Measurements from ENCODE around the gene IL19.
A peak's percentile ranks its signal among the peaks of the same experiment; 100 is the strongest.

Gene IL19, protein sequence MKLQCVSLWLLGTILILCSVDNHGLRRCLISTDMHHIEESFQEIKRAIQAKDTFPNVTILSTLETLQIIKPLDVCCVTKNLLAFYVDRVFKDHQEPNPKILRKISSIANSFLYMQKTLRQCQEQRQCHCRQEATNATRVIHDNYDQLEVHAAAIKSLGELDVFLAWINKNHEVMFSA

DNA sequence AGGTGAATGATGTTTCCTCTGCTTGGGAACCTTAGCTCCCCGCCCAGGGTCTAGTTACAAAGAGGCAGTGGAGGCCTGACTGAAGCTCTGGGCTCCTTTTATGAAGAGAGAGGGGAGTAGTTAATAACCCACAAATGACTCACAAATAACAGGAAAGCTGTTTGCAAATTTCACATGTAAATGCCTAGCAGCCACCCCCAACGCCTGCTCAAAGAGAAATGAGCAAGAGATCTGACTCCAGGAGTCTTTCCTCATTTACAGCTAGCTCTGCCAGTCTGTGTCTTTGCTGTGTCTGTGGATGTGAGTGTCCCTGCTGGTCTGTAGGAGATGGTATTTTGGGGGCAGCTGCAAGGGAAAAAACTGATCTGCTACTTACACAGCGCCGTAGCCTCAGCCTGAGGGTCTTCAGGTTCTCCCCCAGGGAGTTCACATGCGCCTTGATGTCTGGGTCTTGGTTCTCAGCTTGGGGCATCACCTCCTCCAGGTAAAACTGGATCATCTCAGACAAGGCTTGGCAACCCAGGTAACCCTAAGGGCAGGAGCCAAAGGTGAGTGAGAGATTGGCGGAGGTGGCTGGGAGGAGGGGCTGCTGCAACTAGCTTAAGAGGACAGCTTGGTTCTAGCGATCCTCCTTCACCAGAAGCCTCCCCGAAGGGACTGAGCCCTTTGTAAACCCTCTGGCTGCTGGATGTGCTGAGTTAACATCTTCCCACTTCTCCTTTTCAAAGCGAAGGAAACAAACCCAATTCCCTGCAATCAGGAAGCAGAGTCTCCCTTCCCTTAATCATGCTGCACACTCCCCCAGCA, at the start of gene IL19:
IL19 (plus strand) TSS at position 243 of the 807 bp plus-strand sequence. CDS start 65,890 bp downstream, outside the sequence.
- DNase-seq (ENCODE audit: low spot score), result no peak
- TF ChIP-seq, protein P1, sequence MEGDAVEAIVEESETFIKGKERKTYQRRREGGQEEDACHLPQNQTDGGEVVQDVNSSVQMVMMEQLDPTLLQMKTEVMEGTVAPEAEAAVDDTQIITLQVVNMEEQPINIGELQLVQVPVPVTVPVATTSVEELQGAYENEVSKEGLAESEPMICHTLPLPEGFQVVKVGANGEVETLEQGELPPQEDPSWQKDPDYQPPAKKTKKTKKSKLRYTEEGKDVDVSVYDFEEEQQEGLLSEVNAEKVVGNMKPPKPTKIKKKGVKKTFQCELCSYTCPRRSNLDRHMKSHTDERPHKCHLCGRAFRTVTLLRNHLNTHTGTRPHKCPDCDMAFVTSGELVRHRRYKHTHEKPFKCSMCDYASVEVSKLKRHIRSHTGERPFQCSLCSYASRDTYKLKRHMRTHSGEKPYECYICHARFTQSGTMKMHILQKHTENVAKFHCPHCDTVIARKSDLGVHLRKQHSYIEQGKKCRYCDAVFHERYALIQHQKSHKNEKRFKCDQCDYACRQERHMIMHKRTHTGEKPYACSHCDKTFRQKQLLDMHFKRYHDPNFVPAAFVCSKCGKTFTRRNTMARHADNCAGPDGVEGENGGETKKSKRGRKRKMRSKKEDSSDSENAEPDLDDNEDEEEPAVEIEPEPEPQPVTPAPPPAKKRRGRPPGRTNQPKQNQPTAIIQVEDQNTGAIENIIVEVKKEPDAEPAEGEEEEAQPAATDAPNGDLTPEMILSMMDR (conservative IDR thresholded peaks at IDR 0.05; ENCODE audit: low read depth), result no peak
- ChIA-PET CTCF (interaction anchor here (0.6 to 1.9 kb wide), 4 partner anchors 8 to 278 kb away, joined by 3 to 8 read pairs (median 4); no protein-coding TSS in a partner anchor), POLR2A (ENCODE audit: low non-redundant PET) (no interaction called here)
- H3K27ac ChIP-seq, result no peak within 1 kb of the TSS

DNA sequence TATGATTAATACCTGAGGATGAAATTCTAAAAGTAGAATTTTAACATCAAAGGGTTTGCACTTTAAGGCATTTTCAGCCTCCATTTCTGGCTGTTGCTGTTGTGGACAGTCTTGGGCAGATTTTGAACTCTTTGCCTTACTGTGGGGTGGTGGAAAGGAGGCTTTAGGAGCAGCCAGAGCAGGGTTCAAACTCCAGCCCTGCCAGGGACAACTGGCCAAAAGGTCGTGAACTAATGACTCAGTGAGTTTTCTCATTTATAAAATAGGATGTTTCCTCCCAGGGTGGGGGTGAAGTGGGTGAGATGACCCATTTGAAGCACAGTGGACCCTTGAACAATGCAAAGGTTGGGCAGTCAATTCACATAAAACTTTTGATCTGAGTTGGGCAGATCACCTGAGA, 49.1 kb upstream of the IL19 start:
- no peak for DNase-seq (ENCODE audit: low spot score)
- ChIA-PET POLR2A (ENCODE audit: low non-redundant PET) (no interaction called here), CTCF (interaction anchor here (0.8 kb wide), 1 partner anchor 14 kb away, joined by 3 read pairs; no protein-coding TSS in a partner anchor)
- no peak overlapping the region for H3K27ac ChIP-seq
- TF ChIP-seq, protein P1 (conservative IDR thresholded peaks at IDR 0.05; ENCODE audit: low read depth), result no peak

DNA sequence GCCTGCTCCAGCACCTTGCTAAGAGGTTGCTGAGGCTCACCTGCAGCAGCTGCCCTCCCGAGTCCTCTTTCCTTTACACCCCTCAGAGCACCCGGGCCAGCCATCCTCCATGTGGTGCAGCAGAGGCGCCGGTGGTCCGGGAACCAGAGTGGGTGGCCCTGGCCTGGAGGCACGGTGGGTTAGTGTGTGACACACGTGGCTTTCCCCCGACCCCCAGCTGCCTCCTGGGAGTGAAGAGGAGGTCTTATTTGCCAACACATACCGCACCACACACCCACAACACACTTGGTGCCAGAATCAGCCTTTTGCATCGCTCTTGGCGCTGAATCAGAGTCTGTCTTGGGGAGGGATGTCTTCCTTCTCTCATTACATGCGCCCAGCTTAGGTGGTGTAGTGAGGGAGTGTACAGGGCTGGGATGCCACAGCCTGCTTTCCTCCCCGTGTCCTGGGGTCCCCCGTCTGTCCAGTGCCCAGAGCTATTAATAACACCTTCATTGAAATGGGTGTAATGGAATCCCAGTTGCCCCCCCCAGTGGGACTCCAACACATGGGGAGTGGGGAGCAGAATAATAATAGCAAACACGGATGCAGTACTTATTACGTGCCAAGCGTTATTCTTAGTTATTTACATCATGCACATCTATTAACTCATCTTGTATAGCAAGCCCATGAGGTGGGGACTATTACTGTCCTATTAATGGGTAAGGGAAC, 47.7 kb upstream of the IL19 start:
- CTCF ChIA-PET, result interaction anchor here (0.6 to 0.8 kb wide), 2 partner anchors 88 to 189 kb away, joined by 3 to 7 read pairs; no protein-coding TSS in a partner anchor
- peak overlapping the region; percentile 92 for H3K27ac ChIP-seq
- DNase-seq (ENCODE audit: low spot score), result no peak
- TF ChIP-seq, protein P1 (conservative IDR thresholded peaks at IDR 0.05; ENCODE audit: low read depth), result no peak
- POLR2A ChIA-PET (ENCODE audit: low non-redundant PET), result interaction anchor here (0.5 kb wide), 1 partner anchor 186 kb away, joined by 3 read pairs; no protein-coding TSS in a partner anchor

DNA sequence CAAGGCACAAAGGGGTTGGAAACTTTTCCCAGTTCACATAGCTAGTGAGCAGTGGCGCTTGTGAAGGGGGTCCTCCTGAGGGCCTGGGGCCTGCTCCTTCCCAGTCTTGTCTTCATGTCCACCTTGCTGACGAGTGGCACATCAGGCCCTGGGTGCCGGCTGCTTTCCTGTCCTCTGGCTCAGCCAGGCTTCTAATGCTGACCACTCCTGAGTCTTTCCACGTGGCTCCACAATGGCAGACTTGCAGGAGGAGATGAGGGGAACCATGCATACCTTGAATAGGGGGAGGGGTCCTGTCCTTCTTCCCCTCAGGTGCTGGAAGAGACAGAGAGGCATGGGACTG, 47.1 kb upstream of the IL19 start:
- ChIA-PET POLR2A (ENCODE audit: low non-redundant PET) (no interaction called here), CTCF (interaction anchor here (0.7 to 0.8 kb wide), 2 partner anchors 42 to 188 kb away, joined by 3 to 7 read pairs; no protein-coding TSS in a partner anchor)
- TF ChIP-seq, protein P1 (conservative IDR thresholded peaks at IDR 0.05; ENCODE audit: low read depth), result no peak
- no peak for DNase-seq (ENCODE audit: low spot score)
- peak overlapping the region; percentile 92 for H3K27ac ChIP-seq

DNA sequence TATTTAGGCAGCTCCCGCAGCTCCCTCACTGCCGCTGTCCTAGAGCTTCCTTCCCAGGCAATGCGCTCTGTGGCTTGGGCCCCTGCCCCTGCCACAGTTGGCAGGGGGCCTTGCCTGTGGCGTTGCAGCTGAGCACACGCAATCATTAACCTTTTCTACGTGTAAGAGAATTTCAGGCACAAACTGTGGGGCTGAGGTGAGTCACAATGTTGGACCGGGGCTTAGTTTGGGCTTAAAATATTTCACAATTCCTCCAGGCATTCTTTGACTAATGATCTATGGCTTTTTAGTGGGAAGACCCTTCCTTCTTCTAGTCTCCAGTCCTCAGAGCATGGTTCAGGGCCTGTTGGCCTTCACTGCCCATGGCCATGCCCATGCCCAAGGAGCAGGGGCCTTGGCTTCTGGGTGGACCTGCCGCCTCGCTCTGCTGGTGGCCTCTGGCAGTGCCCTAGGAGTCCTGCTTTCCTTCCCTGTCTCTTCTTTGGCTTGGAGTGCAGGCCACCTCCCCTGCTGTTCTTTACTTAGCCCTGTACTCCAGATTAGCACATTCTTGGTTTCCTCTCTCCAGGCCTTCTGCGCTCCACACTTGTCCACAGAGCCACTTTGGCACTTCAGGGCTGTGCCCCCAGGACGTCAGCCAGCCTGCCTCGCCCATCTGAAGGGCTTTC, 46.6 kb upstream of the IL19 start:
- peak; percentile 92 for DNase-seq (ENCODE audit: low spot score)
- CTCF ChIA-PET, result interaction anchor here (0.6 to 4.0 kb wide), 4 partner anchors 10 to 244 kb away, joined by 3 to 16 read pairs (median 3); no protein-coding TSS in a partner anchor
- POLR2A ChIA-PET (ENCODE audit: low non-redundant PET), result no interaction called here
- TF ChIP-seq, protein P1 (conservative IDR thresholded peaks at IDR 0.05; ENCODE audit: low read depth), result no peak
- H3K27ac ChIP-seq, result peak overlapping the region; percentile 92

All from RWPE1 (cell line).